A673 (cell line): Measurements from ENCODE around the gene DNMT3A. TPM values are rescaled to one million over a fixed set of nuclear protein-coding genes. Genes with fewer than 3 reads are reported as not detected.
A peak's percentile ranks its signal among the peaks of the same experiment; 100 is the strongest.

ENCODE experiments used
- BruUV-seq: library from RNA; stranded (reverse); fragments of 400-500 nt; replicated peaks from 2 replicates; lab custom pipeline; 2021; lab: Mats Ljungman, UMichigan
- CTCF ChIA-PET: fragments of 300-600 bp; sonication (Branson Sonifier 250); formaldehyde crosslinking; loops from one replicate; lab custom pipeline; 2022; ENCODE audit warnings: antibody characterized with exemption; lab: Charles Lee
- POLR2A ChIA-PET: fragments of 300-600 bp; sonication (Branson Sonifier 250); formaldehyde crosslinking; loops from one replicate; lab custom pipeline; 2022; ENCODE audit warnings: antibody characterized with exemption; ENCODE audit not compliant: low non-redundant PET; lab: Charles Lee
- DNase-seq: peaks from one replicate; pipeline ENCODE4 v3.0.0-alpha.2; 2015; ENCODE audit warnings: low spot score
- H3K27ac ChIP-seq: fragments of 200-600 bp; sonication (generic); 2 replicates; pipeline ENCODE4 v1.5.1; 2016; ENCODE audit warnings: mixed run types, low read depth, mild to moderate bottlenecking, mixed read lengths, antibody characterized with exemption, low read length; ENCODE audit not compliant: poor library complexity, severe bottlenecking
- H3K27me3 ChIP-seq: fragments of 200-600 bp; sonication (generic); replicated peaks from 2 replicates; pipeline ENCODE4 v1.6.1; 2017; ENCODE audit warnings: mixed run types, low read depth, mild to moderate bottlenecking, mixed read lengths, antibody characterized with exemption, low read length; ENCODE audit not compliant: insufficient read depth, poor library complexity
- H3K36me3 ChIP-seq: fragments of 200-600 bp; sonication (generic); 2 replicates; pipeline ENCODE4 v1.6.1; 2016; ENCODE audit warnings: mixed run types, mild to moderate bottlenecking, mixed read lengths, antibody characterized with exemption, low read length; ENCODE audit not compliant: insufficient read depth, poor library complexity, severe bottlenecking
- H3K4me1 ChIP-seq: fragments of 200-600 bp; sonication (generic); 2 replicates; pipeline ENCODE4 v1.6.1; 2017; ENCODE audit warnings: mixed run types, mild to moderate bottlenecking, mixed read lengths, antibody characterized with exemption, low read length; ENCODE audit not compliant: insufficient read depth, poor library complexity, severe bottlenecking
- H3K4me3 ChIP-seq: fragments of 200-600 bp; sonication (generic); 2 replicates; pipeline ENCODE4 v1.5.1; 2016; ENCODE audit warnings: low read depth, mixed run types, mild to moderate bottlenecking, mixed read lengths, low read length; ENCODE audit not compliant: poor library complexity, severe bottlenecking
- H3K9me3 ChIP-seq: fragments of 200-600 bp; sonication (generic); 2 replicates; pipeline ENCODE4 v1.6.1; 2016; ENCODE audit warnings: mixed run types, low read depth, mild to moderate bottlenecking, mixed read lengths, antibody characterized with exemption, low read length; ENCODE audit not compliant: poor library complexity, severe bottlenecking
- EZH2 ChIP-seq: fragments of 200-600 bp; sonication (generic); IDR thresholded peaks from 2 replicates; pipeline ENCODE4 v1.6.1; 2017; ENCODE audit warnings: borderline replicate concordance, low read depth, mild to moderate bottlenecking, mixed read lengths, antibody characterized with exemption, low read length; ENCODE audit not compliant: poor library complexity, severe bottlenecking
- intact Hi-C: fragments of 100-400 bp; cut with micrococcal nuclease; formaldehyde crosslinking; loops from one replicate; pipeline ENCODE4 v1.10.0; 2022; ENCODE audit not compliant: unreplicated experiment
- total RNA-seq: library from RNA; stranded (reverse); gene quantifications from 2 replicates; pipeline ENCODE4 v1.2.3, GENCODE V29; 2021
- TF ChIP-seq, protein P1 (sequence below): fragments of 300-800, 200-600 bp; sonication (generic); conservative IDR thresholded peaks from 2 replicates; pipeline ENCODE4 v1.5.1; 2017; ENCODE audit warnings: low read depth, mild to moderate bottlenecking, antibody characterized with exemption, low read length, moderate library complexity, mixed read lengths

Gene DNMT3A
- total RNA-seq, 1 experiment from 2014 or later = 109 TPM

DNA sequence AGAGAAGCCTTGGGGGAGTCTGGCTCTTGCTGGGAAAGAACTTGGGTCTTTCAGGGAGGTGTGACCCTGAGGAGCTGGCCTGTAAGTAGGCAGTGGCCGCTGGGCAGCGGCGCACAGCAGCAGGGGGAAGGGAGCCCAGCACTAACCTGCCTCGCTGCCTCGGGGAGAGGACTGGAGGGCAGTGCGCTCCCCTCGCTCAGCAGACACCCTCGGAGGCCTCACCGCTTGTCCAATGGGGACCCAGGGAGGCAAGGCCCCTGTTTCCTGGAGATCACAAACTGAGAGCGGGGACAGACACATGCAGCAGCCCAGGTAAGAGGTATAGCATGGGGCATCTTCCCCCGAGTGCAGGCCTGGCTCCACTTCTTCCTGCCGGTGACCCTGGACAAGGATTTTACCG, 3.3 kb downstream of the DNMT3A start:
- no peak for DNase-seq
- H3K27me3 ChIP-seq = no peaks in the 10 kb centered on the region
- no peak overlapping the region for H3K4me3 ChIP-seq
- TF ChIP-seq EZH2 = no peak
- TF ChIP-seq, protein P1, sequence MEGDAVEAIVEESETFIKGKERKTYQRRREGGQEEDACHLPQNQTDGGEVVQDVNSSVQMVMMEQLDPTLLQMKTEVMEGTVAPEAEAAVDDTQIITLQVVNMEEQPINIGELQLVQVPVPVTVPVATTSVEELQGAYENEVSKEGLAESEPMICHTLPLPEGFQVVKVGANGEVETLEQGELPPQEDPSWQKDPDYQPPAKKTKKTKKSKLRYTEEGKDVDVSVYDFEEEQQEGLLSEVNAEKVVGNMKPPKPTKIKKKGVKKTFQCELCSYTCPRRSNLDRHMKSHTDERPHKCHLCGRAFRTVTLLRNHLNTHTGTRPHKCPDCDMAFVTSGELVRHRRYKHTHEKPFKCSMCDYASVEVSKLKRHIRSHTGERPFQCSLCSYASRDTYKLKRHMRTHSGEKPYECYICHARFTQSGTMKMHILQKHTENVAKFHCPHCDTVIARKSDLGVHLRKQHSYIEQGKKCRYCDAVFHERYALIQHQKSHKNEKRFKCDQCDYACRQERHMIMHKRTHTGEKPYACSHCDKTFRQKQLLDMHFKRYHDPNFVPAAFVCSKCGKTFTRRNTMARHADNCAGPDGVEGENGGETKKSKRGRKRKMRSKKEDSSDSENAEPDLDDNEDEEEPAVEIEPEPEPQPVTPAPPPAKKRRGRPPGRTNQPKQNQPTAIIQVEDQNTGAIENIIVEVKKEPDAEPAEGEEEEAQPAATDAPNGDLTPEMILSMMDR = no peak
- peaks cover 18% of the 10 kb centered on the region for H3K4me1 ChIP-seq
- CTCF ChIA-PET = no interaction called here
- intact Hi-C loops = no loop called here
- H3K36me3 ChIP-seq = no peaks in the 10 kb centered on the region
- POLR2A ChIA-PET = no interaction called here
- H3K27ac ChIP-seq = peak overlapping the region; percentile 48
- no peaks in the 10 kb centered on the region for H3K9me3 ChIP-seq
- BruUV-seq = TSS peak; percentile 35

DNA sequence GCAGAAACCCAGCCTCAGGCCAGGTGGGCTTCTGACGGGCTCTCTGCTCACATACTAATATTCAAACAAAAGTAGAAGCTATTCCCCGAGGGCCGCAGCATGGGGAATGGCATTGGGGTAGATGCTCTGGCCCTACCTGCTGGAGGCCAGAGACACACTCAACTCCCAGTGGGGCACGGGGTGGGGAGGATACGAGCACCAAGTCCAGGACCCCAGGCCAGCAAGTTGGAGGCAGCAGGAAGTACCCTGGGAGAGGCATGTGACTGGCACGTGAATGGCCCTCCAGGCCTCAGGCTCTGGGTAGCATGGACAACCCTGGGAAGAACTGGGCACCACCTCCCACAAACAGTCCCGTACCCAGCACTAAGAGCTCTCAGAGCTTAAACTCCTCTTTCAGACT, 3.8 kb downstream of the DNMT3A start:
- H3K4me1 ChIP-seq = peaks cover 18% of the 10 kb centered on the region

DNA sequence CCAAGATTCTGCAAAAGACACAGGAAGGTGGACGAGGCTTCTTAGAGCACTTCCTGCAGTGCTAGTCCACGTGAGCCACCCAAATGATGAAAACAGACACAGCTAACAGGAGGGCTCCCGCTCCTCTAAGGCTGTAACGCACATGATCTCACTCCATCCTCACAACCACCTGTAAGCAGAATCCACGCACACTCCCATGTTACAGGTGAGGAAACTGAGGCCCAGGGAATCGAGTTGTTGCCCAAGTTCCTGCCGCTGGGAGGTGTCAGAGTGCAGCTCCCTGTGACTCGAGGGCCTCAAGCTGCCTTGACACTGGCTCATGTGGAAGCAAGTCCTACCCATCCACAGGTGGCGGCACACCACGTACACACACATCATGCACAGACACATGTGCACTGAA, 4.4 kb downstream of the DNMT3A start:
- Histone ChIP-seq H3K27me3 (no peaks in the 10 kb centered on the region), H3K4me3 (no peak overlapping the region), H3K27ac (no peak overlapping the region), H3K9me3 (no peaks in the 10 kb centered on the region), H3K4me1 (peaks cover 18% of the 10 kb centered on the region), H3K36me3 (no peaks in the 10 kb centered on the region)
- TF ChIP-seq, protein P1 = no peak
- no peak for TF ChIP-seq EZH2
- no peak for DNase-seq
- ChIA-PET POLR2A (no interaction called here), CTCF (no interaction called here)
- no TSS peak for BruUV-seq
- intact Hi-C loops = no loop called here

More for the DNA sequence above, 3.8 kb downstream of the DNMT3A start:
- BruUV-seq = no TSS peak
- no peaks in the 10 kb centered on the region for H3K9me3 ChIP-seq
- no peaks in the 10 kb centered on the region for H3K27me3 ChIP-seq
- intact Hi-C loops = no loop called here
- ChIA-PET POLR2A (interaction anchor here (0.6 kb wide), 1 partner anchor 491 kb away, joined by 3 read pairs; no protein-coding TSS in a partner anchor), CTCF (no interaction called here)
- DNase-seq = no peak
- TF ChIP-seq, protein P1 = no peak
- no peak for TF ChIP-seq EZH2
- no peaks in the 10 kb centered on the region for H3K36me3 ChIP-seq
- H3K4me3 ChIP-seq = no peak overlapping the region
- no peak overlapping the region for H3K27ac ChIP-seq
